Common myeloid progenitor, CD34-positive (primary cell): Measurements from ENCODE around the gene ZNF343.

ENCODE experiments used
- CTCF ChIA-PET: fragments of 350-600 bp; sonication (Branson Sonifier 250); formaldehyde crosslinking; loops from one replicate; lab custom pipeline; 2021; ENCODE audit warnings: antibody characterized with exemption; lab: Charles Lee
- POLR2A ChIA-PET: fragments of 350-600 bp; sonication (Branson Sonifier 250); formaldehyde crosslinking; loops from one replicate; lab custom pipeline; 2021; ENCODE audit warnings: antibody characterized with exemption; lab: Charles Lee
- DNase-seq, 3 donors: peaks; one replicate each; pipeline versions ENCODE4 v3.0.0 to v3.0.0-alpha.2; 2013
- H3K27ac ChIP-seq, 2 experiments: 1 replicate in 1 of 2; 2 replicates in 1 of 2; pipeline ENCODE4 v1.7.0; 2013; ENCODE audit warnings: inconsistent platforms in 2 of 2, low read length in 2 of 2, mild to moderate bottlenecking in 2 of 2, low read depth in 1 of 2, moderate library complexity in 1 of 2; ENCODE audit not compliant: severe bottlenecking in 2 of 2, insufficient read depth in 1 of 2, poor library complexity in 1 of 2
- H3K27me3 ChIP-seq, 5 experiments: replicated peaks in 2 of 5; 1 replicate in 3 of 5; 2 replicates in 2 of 5; pipeline versions ENCODE4 v1.6.1 to v1.7.0; 2013; ENCODE audit warnings: low read length in 4 of 5, mild to moderate bottlenecking in 2 of 5, moderate library complexity in 2 of 5, inconsistent platforms in 1 of 5; ENCODE audit not compliant: insufficient read depth in 5 of 5, control insufficient read depth in 4 of 5
- H3K36me3 ChIP-seq, 4 experiments: 1 replicate in 2 of 4; 2 replicates in 2 of 4; pipeline versions ENCODE4 v1.6.1 to v1.7.0; 2013; ENCODE audit warnings: low read length in 3 of 4, control low read depth in 1 of 4, mild to moderate bottlenecking in 1 of 4; ENCODE audit not compliant: control insufficient read depth in 4 of 4, insufficient read depth in 4 of 4
- H3K4me1 ChIP-seq, 4 experiments: 1 replicate in 3 of 4; 2 replicates in 1 of 4; pipeline versions ENCODE4 v1.6.1 to v1.7.1; 2013; ENCODE audit warnings: low read length in 3 of 4, mild to moderate bottlenecking in 3 of 4, control low read depth in 1 of 4, inconsistent platforms in 1 of 4, moderate library complexity in 1 of 4; ENCODE audit not compliant: control insufficient read depth in 4 of 4, insufficient read depth in 4 of 4; ENCODE audit errors: control extremely low read depth in 1 of 4
- H3K4me3 ChIP-seq, 7 experiments: 1 replicate in 4 of 7; 2 replicates in 3 of 7; pipeline versions ENCODE4 v1.5.1 to v1.7.0; 2013; ENCODE audit warnings: mild to moderate bottlenecking in 7 of 7, low read length in 6 of 7, moderate library complexity in 6 of 7, inconsistent platforms in 2 of 7, low read depth in 2 of 7, control low read depth in 1 of 7; ENCODE audit not compliant: insufficient read depth in 4 of 7, control insufficient read depth in 1 of 7; ENCODE audit errors: extremely low read depth in 1 of 7
- H3K9me3 ChIP-seq, 5 experiments: 1 replicate in 4 of 5; 2 replicates in 1 of 5; pipeline versions ENCODE4 v1.6.1 to v1.7.1; 2013; ENCODE audit warnings: low read length in 4 of 5, mild to moderate bottlenecking in 2 of 5, inconsistent platforms in 1 of 5, low read depth in 1 of 5, moderate library complexity in 1 of 5; ENCODE audit not compliant: control insufficient read depth in 4 of 5, insufficient read depth in 2 of 5; ENCODE audit errors: control extremely low read depth in 1 of 5
- WGBS: methylation state at CpG from one replicate; pipeline ENCODE4 v1.1.5; 2013; ENCODE audit not compliant: insufficient coverage; 5-methylcytosine and 5-hydroxymethylcytosine counted together

The ZNF343 gene

DNA sequence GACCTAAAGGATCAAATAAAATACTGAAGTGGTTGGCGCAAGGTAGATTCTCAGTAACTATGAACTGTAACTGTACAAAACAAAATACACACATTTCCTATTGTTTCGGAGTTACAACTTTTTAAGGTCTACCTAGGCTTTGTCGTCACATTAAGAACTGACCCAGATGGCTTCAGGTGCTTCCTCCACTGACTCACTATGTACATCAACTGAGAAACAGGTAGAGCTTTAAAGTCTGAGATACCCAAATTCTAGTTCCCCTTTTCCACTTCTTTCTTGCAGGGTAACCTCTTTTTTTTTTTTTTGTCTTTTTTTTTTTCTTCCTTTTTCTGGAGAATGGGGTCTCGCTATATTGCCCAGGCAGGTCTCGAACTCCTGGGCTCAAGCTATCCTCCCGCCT is 43.6 kb downstream of the ZNF343 start:
- Histone ChIP-seq H3K36me3 (peaks cover 36 to 91% (median 68%) of the 10 kb centered on the region in 4 experiments), H3K27me3 (no peaks in the 10 kb centered on the region), H3K4me1 (peaks cover 8 to 21% (median 16%) of the 10 kb centered on the region in 4 experiments), H3K9me3 (no peaks in the 10 kb centered on the region), H3K4me3 (no peak overlapping the region), H3K27ac (no peak overlapping the region)
- WGBS: 93% methylated on average over 3 of the region's 6 CpGs
- DNase-seq: peak in 1 of 3 donors; percentile 16
- ChIA-PET CTCF (interaction anchor here (2.8 kb wide), 1 partner anchor 12 kb away, joined by 12 read pairs; no protein-coding TSS in a partner anchor), POLR2A (interaction anchor here (0.6 to 0.7 kb wide), 2 partner anchors 56 to 811 kb away, joined by 5 read pairs; no protein-coding TSS in a partner anchor)

- Histone ChIP-seq H3K4me1 (peaks cover 2 to 11% (median 5%) of the 10 kb centered on the region in 4 experiments), H3K27me3 (no peaks in the 10 kb centered on the region), H3K4me3 (no peak overlapping the region), H3K9me3 (no peaks in the 10 kb centered on the region), H3K27ac (no peak overlapping the region), H3K36me3 (peaks cover 37 to 96% (median 71%) of the 10 kb centered on the region in 4 experiments)
- WGBS: 98% methylated on average over 7 of the region's 9 CpGs
- ChIA-PET POLR2A (no interaction called here), CTCF (interaction anchor here (1.2 to 2.8 kb wide), 2 partner anchors 11 to 114 kb away, joined by 4 to 12 read pairs; no protein-coding TSS in a partner anchor)
- DNase-seq: no peak
Measured at GRCh38 chr20:2463616-2464365, 44.9 kb downstream of the ZNF343 start.

GRCh38 chr20:2462484-2462883 is 46.2 kb downstream of the ZNF343 start:
- CTCF ChIA-PET: interaction anchor here (0.5 to 2.8 kb wide), 3 partner anchors 10 to 226 kb away, joined by 3 to 12 read pairs (median 4); no protein-coding TSS in a partner anchor
- no peak overlapping the region for H3K4me3 ChIP-seq

DNA sequence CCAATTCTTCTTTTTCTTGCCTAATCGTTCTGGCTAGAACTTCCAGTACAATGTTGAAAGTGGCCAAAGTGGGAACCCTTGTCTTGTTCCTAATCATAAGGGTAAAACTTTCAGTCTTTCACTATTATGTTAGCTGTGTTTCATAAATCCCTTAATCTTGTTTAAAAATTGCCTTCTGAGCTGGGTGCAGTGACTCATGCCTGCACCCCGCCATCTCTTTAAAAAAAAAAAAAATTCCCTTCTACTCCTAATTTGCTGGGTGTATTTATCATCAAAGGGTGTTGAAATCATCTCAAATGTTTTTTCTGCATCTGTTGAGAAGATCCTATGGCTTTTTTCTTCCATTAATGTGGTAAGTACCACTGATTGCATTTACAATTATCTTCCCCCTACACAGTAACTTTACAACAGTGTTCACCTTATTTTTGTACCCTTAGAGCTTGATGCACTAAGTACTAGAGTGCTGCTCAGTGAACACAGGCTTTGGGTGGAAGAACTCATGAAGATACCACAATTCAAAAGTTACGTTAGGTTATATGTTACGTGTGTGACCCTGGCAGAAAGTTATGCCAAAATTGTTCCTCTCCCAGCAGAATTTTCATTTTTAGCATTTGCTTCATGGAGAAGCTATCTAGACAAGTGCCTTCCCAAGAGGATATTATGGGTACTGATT is 47.8 kb downstream of the ZNF343 start:
- ChIA-PET POLR2A (interaction anchor here (0.6 kb wide), 1 partner anchor 214 kb away, joined by 3 read pairs; no protein-coding TSS in a partner anchor), CTCF (no interaction called here)
- 100% methylated on average over 3 of the region's 4 CpGs for WGBS
- peaks cover 33 to 68% (median 55%) of the 10 kb centered on the region in 4 experiments for H3K36me3 ChIP-seq
- no peak overlapping the region for H3K4me3 ChIP-seq
- H3K9me3 ChIP-seq: no peaks in the 10 kb centered on the region
- H3K27me3 ChIP-seq: no peaks in the 10 kb centered on the region
- no peaks in the 10 kb centered on the region for H3K4me1 ChIP-seq
- no peak for DNase-seq
- no peak overlapping the region for H3K27ac ChIP-seq

More at GRCh38 chr20:2462484-2462883, 46.2 kb downstream of the ZNF343 start:
- DNase-seq: no peak
- H3K36me3 ChIP-seq: peaks cover 37 to 84% (median 69%) of the 10 kb centered on the region in 4 experiments
- 100% methylated on average over 2 of the region's 3 CpGs for WGBS
- H3K4me1 ChIP-seq: peaks cover 0 to under 1% (median 0%) of the 10 kb centered on the region in 4 experiments
- no peaks in the 10 kb centered on the region for H3K27me3 ChIP-seq
- H3K27ac ChIP-seq: no peak overlapping the region
- POLR2A ChIA-PET: no interaction called here
- no peaks in the 10 kb centered on the region for H3K9me3 ChIP-seq

- ChIA-PET CTCF (no interaction called here), POLR2A (interaction anchor here (0.6 kb wide), 1 partner anchor 215 kb away, joined by 3 read pairs; no protein-coding TSS in a partner anchor)
- Histone ChIP-seq H3K4me1 (no peaks in the 10 kb centered on the region), H3K27me3 (no peaks in the 10 kb centered on the region), H3K36me3 (peaks cover 31 to 61% (median 48%) of the 10 kb centered on the region in 4 experiments), H3K4me3 (no peak overlapping the region), H3K27ac (no peak overlapping the region), H3K9me3 (no peaks in the 10 kb centered on the region)
- DNase-seq: no peak
- no CpG with 5 or more reads among the region's 1 CpG for WGBS
Measured at GRCh38 chr20:2459981-2460751, 48.5 kb downstream of the ZNF343 start.

DNA sequence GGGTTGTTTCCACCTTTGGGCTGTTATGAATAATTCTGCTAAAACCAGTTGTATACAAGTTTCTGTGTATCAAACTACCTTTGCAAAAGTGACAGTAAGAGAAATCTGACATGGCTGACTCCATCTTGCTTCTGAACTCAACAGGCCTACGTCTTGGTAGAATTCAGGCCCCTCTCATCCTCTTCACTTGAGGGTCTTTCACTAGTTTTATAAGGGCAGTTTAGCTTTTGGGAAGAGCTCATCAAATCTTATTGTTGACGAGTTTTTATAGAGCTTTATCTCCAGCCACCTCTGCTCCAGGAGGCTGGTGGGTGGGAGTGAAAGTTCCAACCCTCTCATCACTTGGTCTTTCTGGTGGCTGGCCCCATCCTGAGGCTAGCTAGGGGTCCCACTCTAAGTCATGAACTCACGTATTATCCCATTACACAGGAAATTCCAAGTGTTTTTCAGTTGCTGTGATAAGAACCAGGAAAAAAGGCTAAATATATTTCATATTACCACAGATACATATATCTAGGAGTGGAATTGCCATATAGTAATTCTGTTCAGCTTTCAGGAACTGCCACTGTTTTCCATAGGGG is 49.7 kb downstream of the ZNF343 start:
- DNase-seq: no peak
- Histone ChIP-seq H3K36me3 (peaks cover 29 to 49% (median 37%) of the 10 kb centered on the region in 4 experiments), H3K4me1 (peaks cover 0 to 1% (median 0%) of the 10 kb centered on the region in 4 experiments), H3K27ac (no peak overlapping the region), H3K4me3 (no peak overlapping the region), H3K9me3 (no peaks in the 10 kb centered on the region), H3K27me3 (no peaks in the 10 kb centered on the region)
- 86% methylated on average over 1 of the region's 3 CpGs for WGBS
- CTCF ChIA-PET: interaction anchor here (0.5 to 2.3 kb wide), 2 partner anchors 13 to 208 kb away, joined by 3 to 8 read pairs; no protein-coding TSS in a partner anchor
- POLR2A ChIA-PET: interaction anchor here (0.6 kb wide), 1 partner anchor 17 kb away, joined by 5 read pairs; no protein-coding TSS in a partner anchor
